H1 (cell line): ENCODE measurements around the gene SHROOM3. TPM values are rescaled to one million over a fixed set of nuclear protein-coding genes. Genes with fewer than 3 reads are reported as not detected.

Source experiments
- CTCF ChIA-PET: fragments of 300-600 bp; sonication (Branson Sonifier 250); formaldehyde crosslinking; loops from one replicate; lab custom pipeline; 2021; ENCODE audit not compliant: partially characterized antibody; lab: Charles Lee
- POLR2A ChIA-PET: fragments of 300-600 bp; sonication (Branson Sonifier 250); formaldehyde crosslinking; loops from one replicate; lab custom pipeline; 2021; ENCODE audit warnings: inconsistent platforms; ENCODE audit not compliant: partially characterized antibody; lab: Charles Lee
- DNase-seq, 2 experiments: peaks; one replicate each; pipeline versions ENCODE4 v3.0.0 to v3.0.0-alpha.2; 2010 to 2022; ENCODE audit warnings: low spot score in 2 of 2, low read depth in 1 of 2, mixed read lengths in 1 of 2
- FAIRE-seq: peaks from 2 replicates; lab custom pipeline; 2011; peaks lifted over from hg19 to GRCh38; lab: Jason Lieb, UNC
- H2AFZ ChIP-seq: 2 replicates; pipeline ENCODE4 v1.8.1; 2012; ENCODE audit warnings: low read length, inconsistent platforms
- H2AK5ac ChIP-seq: 2 replicates; pipeline ENCODE4 v1.6.1; 2013; ENCODE audit warnings: low read depth, low read length
- H2BK120ac ChIP-seq: replicated peaks from 2 replicates; pipeline ENCODE3; 2013; ENCODE audit warnings: low read depth, low read length, inconsistent platforms
- H2BK12ac ChIP-seq: 2 replicates; pipeline ENCODE4 v1.6.1; 2013; ENCODE audit warnings: low read depth, low read length
- H2BK15ac ChIP-seq: 2 replicates; pipeline ENCODE4 v1.6.1; 2013; ENCODE audit warnings: low read length
- H2BK20ac ChIP-seq: 2 replicates; pipeline ENCODE4 v1.6.1; 2013; ENCODE audit warnings: low read length
- H2BK5ac ChIP-seq: 2 replicates; pipeline ENCODE4 v1.6.1; 2013; ENCODE audit warnings: low read depth, low read length
- H3K14ac ChIP-seq: 2 replicates; pipeline ENCODE4 v1.6.1; 2013; ENCODE audit warnings: inconsistent platforms; ENCODE audit not compliant: insufficient read length
- H3K18ac ChIP-seq: 2 replicates; pipeline ENCODE4 v1.6.1; 2013; ENCODE audit warnings: low read length; ENCODE audit errors: extremely low read depth
- H3K23ac ChIP-seq: 2 replicates; pipeline ENCODE4 v1.6.1; 2013; ENCODE audit warnings: inconsistent platforms; ENCODE audit not compliant: insufficient read length
- H3K23me2 ChIP-seq: 2 replicates; pipeline ENCODE4 v1.6.1; 2013; ENCODE audit warnings: low read depth, low read length
- H3K27ac ChIP-seq: 2 replicates; pipeline ENCODE4 v1.6.1; 2011; ENCODE audit warnings: low read depth, low read length, inconsistent platforms
- H3K27me3 ChIP-seq, 4 experiments: replicated peaks in 1 of 4; 1 replicate in 1 of 4; 2 replicates in 3 of 4; pipeline versions ENCODE4 v1.6.1 to v1.8.1; 2011 to 2013; ENCODE audit warnings: low read length in 3 of 4, mild to moderate bottlenecking in 3 of 4, inconsistent platforms in 2 of 4, mixed read lengths in 2 of 4, moderate library complexity in 1 of 4; ENCODE audit not compliant: control insufficient read depth in 3 of 4, insufficient read depth in 3 of 4; ENCODE audit errors: extremely low read depth in 1 of 4
- H3K36me3 ChIP-seq, 4 experiments: 2 replicates each; pipeline versions ENCODE4 v1.6.1 to v1.8.1; 2011 to 2013; ENCODE audit warnings: mild to moderate bottlenecking in 4 of 4, low read length in 3 of 4, moderate library complexity in 2 of 4, control low read depth in 1 of 4, inconsistent platforms in 1 of 4; ENCODE audit not compliant: insufficient read depth in 4 of 4, control insufficient read depth in 2 of 4
- H3K4ac ChIP-seq: replicated peaks from 2 replicates; pipeline ENCODE3; 2013; ENCODE audit warnings: low read length, low read depth, mixed read lengths, inconsistent platforms; ENCODE audit not compliant: insufficient read length
- H3K4me1 ChIP-seq, 4 experiments: replicated peaks in 1 of 4; 1 replicate in 1 of 4; 2 replicates in 3 of 4; pipeline versions ENCODE4 v1.6.1 to v1.8.1; 2011 to 2013; ENCODE audit warnings: low read length in 3 of 4, inconsistent platforms in 2 of 4, mixed read lengths in 1 of 4; ENCODE audit not compliant: insufficient read depth in 4 of 4, control insufficient read depth in 3 of 4
- H3K4me2 ChIP-seq, 2 experiments: 2 replicates each; pipeline versions ENCODE4 v1.6.1 to v1.8.1; 2011 to 2013; ENCODE audit warnings: low read depth in 2 of 2, low read length in 2 of 2, control low read depth in 1 of 2, inconsistent platforms in 1 of 2, mild to moderate bottlenecking in 1 of 2; ENCODE audit not compliant: insufficient read depth in 1 of 2
- H3K4me3 ChIP-seq, 4 experiments: fragments of 200-600, 300-600 bp in 1 of 4; sonication (generic), shearing (Covaris generic), sonication (Bioruptor Twin) in 1 of 4; 2 replicates each; pipeline versions ENCODE4 v1.5.1 to v1.8.1; 2011 to 2016; ENCODE audit warnings: low read length in 4 of 4, low read depth in 3 of 4, control low read depth in 2 of 4, inconsistent platforms in 2 of 4, mild to moderate bottlenecking in 2 of 4, mixed read lengths in 1 of 4, moderate library complexity in 1 of 4; ENCODE audit not compliant: insufficient read depth in 2 of 4; ENCODE audit errors: extremely low read depth in 1 of 4
- H3K56ac ChIP-seq: replicated peaks from 2 replicates; pipeline ENCODE3; 2013; ENCODE audit warnings: low read depth, mild to moderate bottlenecking, mixed read lengths, low read length, inconsistent platforms; ENCODE audit not compliant: insufficient read length
- H3K79me1 ChIP-seq: 2 replicates; pipeline ENCODE4 v1.6.1; 2013; ENCODE audit warnings: low read depth, low read length, control low read depth
- H3K79me2 ChIP-seq, 2 experiments: 2 replicates each; pipeline versions ENCODE4 v1.6.1 to v1.8.1; 2012 to 2013; ENCODE audit warnings: low read length in 2 of 2, mild to moderate bottlenecking in 2 of 2, inconsistent platforms in 1 of 2; ENCODE audit not compliant: insufficient read depth in 2 of 2, control insufficient read depth in 1 of 2
- H3K9ac ChIP-seq, 4 experiments: replicated peaks in 1 of 4; 1 replicate in 1 of 4; 2 replicates in 3 of 4; pipeline versions ENCODE4 v1.6.1 to v1.8.1; 2011 to 2013; ENCODE audit warnings: low read depth in 3 of 4, low read length in 3 of 4, control low read depth in 2 of 4, mild to moderate bottlenecking in 2 of 4, moderate library complexity in 2 of 4, inconsistent platforms in 1 of 4; ENCODE audit errors: extremely low read depth in 1 of 4
- H3K9me3 ChIP-seq, 2 experiments: 2 replicates each; pipeline versions ENCODE4 v1.6.1 to v1.8.1; 2012 to 2013; ENCODE audit warnings: mild to moderate bottlenecking in 2 of 2, moderate library complexity in 2 of 2, control low read depth in 1 of 2, inconsistent platforms in 1 of 2, low read depth in 1 of 2, low read length in 1 of 2, mixed read lengths in 1 of 2; ENCODE audit not compliant: insufficient read depth in 2 of 2
- H4K20me1 ChIP-seq, 2 experiments: replicated peaks in 1 of 2; 2 replicates each; pipeline versions ENCODE3 to v1.8.1; 2011 to 2013; ENCODE audit warnings: inconsistent platforms in 2 of 2, low read length in 2 of 2, mild to moderate bottlenecking in 1 of 2; ENCODE audit not compliant: insufficient read depth in 2 of 2, control insufficient read depth in 1 of 2
- H4K5ac ChIP-seq: 2 replicates; pipeline ENCODE4 v1.6.1; 2013; ENCODE audit warnings: low read length, low read depth, mixed read lengths, inconsistent platforms; ENCODE audit not compliant: insufficient read length
- H4K8ac ChIP-seq: 2 replicates; pipeline ENCODE4 v1.8.0; 2013; ENCODE audit warnings: mild to moderate bottlenecking, moderate library complexity, low read length, inconsistent platforms; ENCODE audit not compliant: insufficient read depth; ENCODE audit errors: extremely low read depth
- H4K91ac ChIP-seq: replicated peaks from 2 replicates; pipeline ENCODE3; 2013; ENCODE audit warnings: low read length, mixed read lengths, inconsistent platforms; ENCODE audit not compliant: insufficient read length
- BRCA1 ChIP-seq: IDR thresholded peaks from 2 replicates; pipeline ENCODE4 v1.6.1; 2012; ENCODE audit warnings: low read depth, low read length, improper control_type of control experiment
- CHD2 ChIP-seq: IDR thresholded peaks from 2 replicates; pipeline ENCODE4 v1.6.1; 2012; ENCODE audit warnings: low read length, improper control_type of control experiment
- CTBP2 ChIP-seq: IDR thresholded peaks from 2 replicates; pipeline ENCODE4 v1.7.0; 2011; ENCODE audit warnings: borderline replicate concordance, mild to moderate bottlenecking, moderate library complexity, mixed read lengths, low read length; ENCODE audit not compliant: insufficient read depth, insufficient read length
- HDAC2 ChIP-seq, 2 experiments: fragments of 300-600 bp in 1 of 2; sonication (generic) in 1 of 2; IDR thresholded peaks; 2 replicates each; pipeline ENCODE4 v1.6.1; 2011 to 2012; ENCODE audit warnings: low read depth in 2 of 2, low read length in 2 of 2, mild to moderate bottlenecking in 2 of 2, moderate library complexity in 2 of 2, borderline replicate concordance in 1 of 2, inconsistent platforms in 1 of 2
- KDM1A ChIP-seq: fragments of 200-600, 300-600 bp; sonication (generic); IDR thresholded peaks from 2 replicates; pipeline ENCODE4 v1.7.1; 2016; ENCODE audit warnings: mild to moderate bottlenecking, low read length, borderline replicate concordance
- SIN3A ChIP-seq, 2 experiments: IDR thresholded peaks in 1 of 2; conservative IDR thresholded peaks in 1 of 2; 2 replicates each; pipeline ENCODE4 v1.6.1; 2011 to 2012; ENCODE audit warnings: low read length in 2 of 2, improper control_type of control experiment in 1 of 2, low read depth in 1 of 2, mild to moderate bottlenecking in 1 of 2
- SIX5 ChIP-seq: IDR thresholded peaks from 2 replicates; pipeline ENCODE4 v1.6.1; 2011; ENCODE audit warnings: mild to moderate bottlenecking, low read depth, low read length
- SP1 ChIP-seq: IDR thresholded peaks from 2 replicates; pipeline ENCODE4 v1.6.1; 2011; ENCODE audit warnings: low read depth, low read length
- TCF12 ChIP-seq: IDR thresholded peaks from 2 replicates; pipeline ENCODE4 v1.6.1; 2011; ENCODE audit warnings: low read depth, mild to moderate bottlenecking, low read length
- TEAD4 ChIP-seq: IDR thresholded peaks from 2 replicates; pipeline ENCODE4 v1.6.1; 2012; ENCODE audit warnings: low read depth, low read length, inconsistent platforms, mixed read lengths
- YY1 ChIP-seq: IDR thresholded peaks from 2 replicates; pipeline ENCODE4 v1.6.1; 2011; ENCODE audit warnings: low read depth, mild to moderate bottlenecking, low read length
- WGBS, 2 experiments: shearing (Covaris generic) in 1 of 2; methylation state at CpG; one replicate each; pipeline versions ENCODE4 v1.1.6 to v1.1.7; 2013 to 2015; ENCODE audit warnings: low lambda C conversion rate in 2 of 2, mixed read lengths in 2 of 2, inconsistent platforms in 1 of 2, low coverage in 1 of 2, missing lambda C conversion rate in 1 of 2; ENCODE audit not compliant: insufficient replicate concordance in 2 of 2, insufficient coverage in 1 of 2, insufficient read length in 1 of 2; ENCODE audit errors: extremely low coverage in 1 of 2, missing lambda C conversion rate in 1 of 2; 5-methylcytosine and 5-hydroxymethylcytosine counted together
- polyA plus RNA-seq, 7 experiments: library from polyadenylated mRNA; depleted of rRNA in 3 of 7; stranded (reverse) in 5 of 7; unstranded in 2 of 7; fragments of >200 nt in 5 of 7; fragments of 200-250 nt in 2 of 7; gene quantifications; 1 replicate in 5 of 7; 2 replicates in 1 of 7; 4 replicates in 1 of 7; pipeline versions ENCODE4 v1.2.1 to v1.2.3, GENCODE V29; 2011 to 2013; ENCODE audit warnings: missing spikeins in 2 of 7, mixed read lengths in 2 of 7
- total RNA-seq: library from RNA; stranded (reverse); fragmentation: NEBNext Ultra II Directional; extraction: Animal tissue kit (Norgen Biotek cat#: 25700); gene quantifications from 2 replicates; pipeline ENCODE4 v1.2.1, GENCODE V29; 2021
- TF ChIP-seq, protein P1 (sequence below): IDR thresholded peaks from 2 replicates; pipeline ENCODE4 v1.6.1; 2012; ENCODE audit warnings: inconsistent platforms

Gene SHROOM3
- total and polyA plus RNA-seq, 2 of the 8 experiments (the other 6 are each of a cell fraction or from before 2014, with no cell fraction given), result 15.8 to 34.0 TPM

DNA sequence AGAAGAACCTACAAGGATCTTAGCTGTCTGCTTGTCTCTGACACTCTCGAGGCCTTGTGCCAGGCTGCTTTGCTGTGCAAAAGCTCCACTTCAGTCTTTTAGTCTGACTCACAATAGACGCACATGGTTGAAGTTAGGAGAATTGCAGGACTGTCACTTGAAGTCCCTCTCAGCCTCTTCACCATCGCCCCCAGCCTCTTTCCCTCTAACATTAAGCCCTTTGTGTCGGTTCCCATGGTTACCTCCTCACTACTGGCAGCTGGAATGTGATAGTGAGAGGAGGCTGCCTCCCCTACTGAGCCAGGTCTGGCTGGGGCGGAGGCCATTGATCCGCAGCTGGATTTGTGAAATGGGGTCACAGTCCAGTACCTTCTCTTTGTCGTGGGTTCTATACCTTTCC lies 261.1 kb downstream of the SHROOM3 start:
- CTCF ChIA-PET, result interaction anchor here (0.7 to 1.8 kb wide), 8 partner anchors 24 to 540 kb away, joined by 3 to 4 read pairs (median 3); no protein-coding TSS in a partner anchor
- TF ChIP-seq SIX5 (no peak), CHD2 (0 out of 2 replicates have a peak, but pooled peaks have one; percentile 49), TEAD4 (peak; percentile 99), SIN3A (conservative IDR thresholded peaks at IDR 0.05 in 1 of 2, IDR thresholded peaks at IDR 0.05 in 1 of 2; ENCODE audit: low read depth in 1 of 2, low read length in 2 of 2) (peak; percentile 75 to 97; a peak in 2 of 4 replicates), SP1 (0 out of 2 replicates have a peak, but pooled peaks have one; percentile 18), KDM1A (peak; percentile 55; the same call in 1 of the 2 replicates), BRCA1 (no peak), TCF12 (0 out of 2 replicates have a peak, but pooled peaks have one; percentile 65), CTBP2 (peak; percentile 94), YY1 (peak; percentile 86), HDAC2 (IDR thresholded peaks at IDR 0.05; ENCODE audit: borderline replicate concordance in 1 of 2, low read depth in 2 of 2, low read length in 2 of 2) (0 out of 4 replicates have a peak, but pooled peaks of 1 of the 2 experiments have one; percentile 28)
- TF ChIP-seq, protein P1, sequence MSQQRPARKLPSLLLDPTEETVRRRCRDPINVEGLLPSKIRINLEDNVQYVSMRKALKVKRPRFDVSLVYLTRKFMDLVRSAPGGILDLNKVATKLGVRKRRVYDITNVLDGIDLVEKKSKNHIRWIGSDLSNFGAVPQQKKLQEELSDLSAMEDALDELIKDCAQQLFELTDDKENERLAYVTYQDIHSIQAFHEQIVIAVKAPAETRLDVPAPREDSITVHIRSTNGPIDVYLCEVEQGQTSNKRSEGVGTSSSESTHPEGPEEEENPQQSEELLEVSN, result 0 out of 2 replicates have a peak, but pooled peaks have one; percentile 26

More for the DNA sequence above, 261.1 kb downstream of the SHROOM3 start:
- H2BK12ac ChIP-seq, result no peak overlapping the region
- no peaks in the 10 kb centered on the region for H3K27me3 ChIP-seq
- no peak overlapping the region for H2BK20ac ChIP-seq
- H4K20me1 ChIP-seq, result peaks cover 13 to 36% of the 10 kb centered on the region in 2 experiments
- peaks cover 19% of the 10 kb centered on the region for H3K79me1 ChIP-seq
- no peak overlapping the region for H3K27ac ChIP-seq
- no peak overlapping the region for H3K56ac ChIP-seq
- H2BK15ac ChIP-seq, result no peak overlapping the region
- H3K23me2 ChIP-seq, result no peaks in the 10 kb centered on the region
- H4K8ac ChIP-seq, result no peak overlapping the region
- no peaks in the 10 kb centered on the region for H3K36me3 ChIP-seq
- peak overlapping the region; percentile 54; the same call in 1 of the 2 replicates for H2BK5ac ChIP-seq
- H2AFZ ChIP-seq, result no peak overlapping the region
- H4K5ac ChIP-seq, result no peak overlapping the region
- DNase-seq (peak in 1 of 2 experiments; percentile 71), FAIRE-seq (peak; percentile 93)
- H3K23ac ChIP-seq, result no peak overlapping the region
- no peak overlapping the region for H3K14ac ChIP-seq
- no peak overlapping the region for H4K91ac ChIP-seq
- no peak overlapping the region for H2AK5ac ChIP-seq
- no peak overlapping the region for H3K9ac ChIP-seq
- WGBS, 2 experiments, result 26% methylated on average over 7 of the region's 7 CpGs; no CpG with 5 or more reads in 1 of the 2 experiments
- H2BK120ac ChIP-seq, result no peak overlapping the region
- no peak overlapping the region for H3K4ac ChIP-seq
- H3K4me1 ChIP-seq, result peaks cover 16 to 31% (median 20%) of the 10 kb centered on the region in 4 experiments
- H3K79me2 ChIP-seq, result peaks cover 16 to 94% of the 10 kb centered on the region in 2 experiments
- H3K18ac ChIP-seq, result no peak overlapping the region
- no peaks in the 10 kb centered on the region for H3K9me3 ChIP-seq
- H3K4me3 ChIP-seq, result peak overlapping the region in 1 of 4 experiments; percentile 13; a peak in 1 of 8 replicates
- POLR2A ChIA-PET, result no interaction called here
- H3K4me2 ChIP-seq, result peak overlapping the region; percentile 19 to 55
